Omental fat pad (tissue), 4 donors: ENCODE results near the gene WTIP. TPM values are rescaled to one million over a fixed set of nuclear protein-coding genes. Genes with fewer than 3 reads are reported as not detected.
"Not testable (repeated sequence)": the region's sequence is repeated elsewhere in the genome, so short reads cannot be mapped to it uniquely, and the experiment has no call there.

Experiments
- ATAC-seq: fragments of 150-250 bp; one replicate; pipeline ENCODE4 v1.9.1; 2016; ENCODE audit warnings: mild to moderate bottlenecking, moderate library complexity; ENCODE audit not compliant: low FRiP score
- DNase-seq: peaks from one replicate; pipeline ENCODE4 v3.0.0-alpha.2; 2019; ENCODE audit warnings: low spot score
- CTCF ChIP-seq, 3 donors: fragments of 450-650 bp; IDR thresholded peaks; one replicate each; pipeline ENCODE4 v1.5.1; 2016 to 2017; ENCODE audit warnings: antibody characterized with exemption in 3 of 3, mild to moderate bottlenecking in 3 of 3, moderate library complexity in 2 of 3
- total RNA-seq, 4 donors: library from RNA; depleted of rRNA; stranded (reverse); fragments of >200 nt; gene quantifications; one replicate each; pipeline ENCODE4 v1.1.0, GENCODE V29; 2016

Gene WTIP
- total RNA-seq, 4 donors from 2014 or later: 12.3 to 26.4 (median 19.6) TPM

GRCh38 chr19:34505321-34506025 lies 23.9 kb downstream of the WTIP start:
- DNase-seq: no peak
- no peak for ATAC-seq
- TF ChIP-seq CTCF (IDR thresholded peaks at IDR 0.05): no peak

- DNase-seq (no peak), ATAC-seq (no peak)
- TF ChIP-seq CTCF (IDR thresholded peaks at IDR 0.05): no peak
Measured at GRCh38 chr19:34506026-34506370, 24.4 kb downstream of the WTIP start.

GRCh38 chr19:34507414-34508067 lies 26.0 kb downstream of the WTIP start:
- DNase-seq: no peak
- TF ChIP-seq CTCF (IDR thresholded peaks at IDR 0.05): no peak
- no peak for ATAC-seq

DNA sequence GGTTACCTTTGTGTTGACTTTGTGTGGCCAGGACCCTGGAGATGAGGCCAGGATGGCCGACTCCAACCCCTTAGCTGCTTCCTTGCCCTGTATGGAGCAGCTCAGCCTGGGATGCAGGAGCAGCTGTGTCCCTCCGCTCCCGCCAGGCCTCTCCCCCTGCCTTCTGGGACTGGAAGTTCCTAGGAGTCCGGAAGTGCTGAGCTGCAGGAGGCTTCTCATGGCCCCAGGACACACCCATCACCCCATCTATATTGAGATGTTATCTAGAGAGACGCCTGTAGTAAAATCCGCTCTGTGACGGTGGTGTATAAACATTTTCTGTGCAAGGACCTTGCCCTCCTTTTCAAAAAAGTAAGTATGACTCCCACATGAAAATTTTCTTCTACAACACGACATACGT lies 27.0 kb downstream of the WTIP start:
- DNase-seq (no peak), ATAC-seq (no peak)
- no peak for TF ChIP-seq CTCF (IDR thresholded peaks at IDR 0.05)

GRCh38 chr19:34510904-34511303 lies 29.3 kb downstream of the WTIP start:
- ATAC-seq: not testable (repeated sequence)

GRCh38 chr19:34512254-34512822 lies 30.8 kb downstream of the WTIP start:
- ATAC-seq (no peak), DNase-seq (no peak)
- TF ChIP-seq CTCF (IDR thresholded peaks at IDR 0.05): no peak

More at GRCh38 chr19:34510904-34511303, 29.3 kb downstream of the WTIP start:
- not testable (repeated sequence) for DNase-seq

GRCh38 chr19:34513767-34514166 lies 32.2 kb downstream of the WTIP start:
- DNase-seq: no peak
- ATAC-seq: no peak

More at GRCh38 chr19:34513767-34514166, 32.2 kb downstream of the WTIP start:
- no peak for TF ChIP-seq CTCF (IDR thresholded peaks at IDR 0.05)
